Measurements from ENCODE around the gene DNAJC27. TPM values are rescaled to one million over a fixed set of nuclear protein-coding genes. Genes with fewer than 3 reads are reported as not detected.

DNAJC27 gene
- total RNA-seq, 1 experiment from 2014 or later, result 5.1 TPM

GRCh38 chr2:24957221-24957620 lies 14.5 kb downstream of the DNAJC27 start:
- CTCF ChIA-PET, result no interaction called here
- H3F3A ChIP-seq (ENCODE audit: insufficient read depth, low read depth), result no peaks in the 10 kb centered on the region
- H4K20me1 ChIP-seq (ENCODE audit: insufficient read depth), result no peaks in the 10 kb centered on the region
- TF ChIP-seq EZH2 (IDR thresholded peaks at IDR 0.05; ENCODE audit: low read depth), result no peak
- TF ChIP-seq CTCF (conservative IDR thresholded peaks at IDR 0.05), result no peak
- no peak overlapping the region for H3K4me2 ChIP-seq
- H3K4me1 ChIP-seq (replicated peaks; ENCODE audit: insufficient read depth), result no peaks in the 10 kb centered on the region
- DNase-seq, result no peak
- intact Hi-C loops (cut with micrococcal nuclease; ENCODE audit: unreplicated experiment), result no loop called here
- no peak overlapping the region for H2AFZ ChIP-seq
- BruUV-seq (replicated peaks), result no TSS peak
- H3K27ac ChIP-seq, result no peak overlapping the region
- POLR2A ChIA-PET (ENCODE audit: unreplicated experiment), result no interaction called here
- H3K27me3 ChIP-seq (ENCODE audit: insufficient read depth, low read depth), result no peaks in the 10 kb centered on the region
- no peaks in the 10 kb centered on the region for H3K79me2 ChIP-seq (ENCODE audit: low read depth)
- peaks cover 28% of the 10 kb centered on the region; the same call in 1 of the 2 replicates for H3K36me3 ChIP-seq (ENCODE audit: low read depth)
- no peak overlapping the region for H3K4me3 ChIP-seq
- H3K9me2 ChIP-seq (ENCODE audit: insufficient read depth), result no peaks in the 10 kb centered on the region
- peaks cover 8% of the 10 kb centered on the region; the same call in 1 of the 2 replicates for H3K9me3 ChIP-seq (ENCODE audit: insufficient read depth, low read depth)

- H3K36me3 ChIP-seq (ENCODE audit: low read depth), result peaks cover 29% of the 10 kb centered on the region; the same call in 1 of the 2 replicates
- H3K4me1 ChIP-seq (replicated peaks; ENCODE audit: insufficient read depth), result no peaks in the 10 kb centered on the region
- CTCF ChIA-PET, result no interaction called here
- no peaks in the 10 kb centered on the region for H3K9me2 ChIP-seq (ENCODE audit: insufficient read depth)
- intact Hi-C loops (cut with micrococcal nuclease; ENCODE audit: unreplicated experiment), result no loop called here
- no peaks in the 10 kb centered on the region for H3K79me2 ChIP-seq (ENCODE audit: low read depth)
- H3K27ac ChIP-seq, result no peak overlapping the region
- no peak overlapping the region for H2AFZ ChIP-seq
- BruUV-seq (replicated peaks), result no TSS peak
- H4K20me1 ChIP-seq (ENCODE audit: insufficient read depth), result no peaks in the 10 kb centered on the region
- DNase-seq, result no peak
- no peak overlapping the region for H3K4me3 ChIP-seq
- peaks cover 8% of the 10 kb centered on the region; the same call in 1 of the 2 replicates for H3K9me3 ChIP-seq (ENCODE audit: insufficient read depth, low read depth)
- no peaks in the 10 kb centered on the region for H3F3A ChIP-seq (ENCODE audit: insufficient read depth, low read depth)
- no peak overlapping the region for H3K4me2 ChIP-seq
- H3K27me3 ChIP-seq (ENCODE audit: insufficient read depth, low read depth), result no peaks in the 10 kb centered on the region
- POLR2A ChIA-PET (ENCODE audit: unreplicated experiment), result no interaction called here
- TF ChIP-seq CTCF (conservative IDR thresholded peaks at IDR 0.05) (no peak), EZH2 (IDR thresholded peaks at IDR 0.05; ENCODE audit: low read depth) (no peak)
These were observed 15.8 kb downstream of the DNAJC27 start for GRCh38 chr2:24955921-24956320.

GRCh38 chr2:24955232-24955631 lies 16.5 kb downstream of the DNAJC27 start:
- Histone ChIP-seq H3K4me2 (no peak overlapping the region), H3K27me3 (ENCODE audit: insufficient read depth, low read depth) (no peaks in the 10 kb centered on the region), H3F3A (ENCODE audit: insufficient read depth, low read depth) (no peaks in the 10 kb centered on the region), H3K4me1 (replicated peaks; ENCODE audit: insufficient read depth) (no peaks in the 10 kb centered on the region), H3K9me3 (ENCODE audit: insufficient read depth, low read depth) (peaks cover 8% of the 10 kb centered on the region; the same call in 1 of the 2 replicates), H4K20me1 (ENCODE audit: insufficient read depth) (no peaks in the 10 kb centered on the region), H3K9me2 (ENCODE audit: insufficient read depth) (0 out of 2 replicates have a peak, but pooled peaks cover 3% of the 10 kb centered on the region), H2AFZ (no peak overlapping the region), H3K4me3 (no peak overlapping the region), H3K36me3 (ENCODE audit: low read depth) (peaks cover 29% of the 10 kb centered on the region; the same call in 1 of the 2 replicates), H3K27ac (no peak overlapping the region), H3K79me2 (ENCODE audit: low read depth) (no peaks in the 10 kb centered on the region)
- TF ChIP-seq EZH2 (IDR thresholded peaks at IDR 0.05; ENCODE audit: low read depth), result no peak
- CTCF ChIA-PET, result no interaction called here
- DNase-seq, result no peak
- intact Hi-C loops (cut with micrococcal nuclease; ENCODE audit: unreplicated experiment), result no loop called here
- no TSS peak for BruUV-seq (replicated peaks)
- POLR2A ChIA-PET (ENCODE audit: unreplicated experiment), result no interaction called here

DNA sequence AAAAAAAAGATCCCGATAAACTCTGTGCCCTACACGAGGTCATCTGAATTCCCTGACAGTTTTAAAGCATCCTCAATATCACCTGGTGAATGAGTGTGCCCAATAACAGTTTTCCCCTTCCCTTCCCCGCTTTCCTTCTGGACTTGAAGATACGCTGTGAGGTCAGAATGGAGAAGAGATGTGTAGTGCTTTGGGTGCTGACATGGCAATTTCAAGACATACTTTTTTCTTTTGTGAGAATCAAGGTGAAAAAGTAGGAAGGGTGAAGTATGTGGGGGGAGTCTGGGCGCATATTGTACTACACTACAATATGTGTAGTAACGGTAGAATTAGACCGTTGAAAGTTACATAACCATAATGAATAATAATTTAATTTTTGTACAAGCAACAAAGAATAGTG lies 21.7 kb downstream of the DNAJC27 start:
- H3K79me2 ChIP-seq (ENCODE audit: low read depth), result no peaks in the 10 kb centered on the region
- no peak for TF ChIP-seq EZH2 (IDR thresholded peaks at IDR 0.05; ENCODE audit: low read depth)
- TF ChIP-seq CTCF (conservative IDR thresholded peaks at IDR 0.05), result no peak
- H3K9me2 ChIP-seq (ENCODE audit: insufficient read depth), result 0 out of 2 replicates have a peak, but pooled peaks cover 4% of the 10 kb centered on the region
- H3K36me3 ChIP-seq (ENCODE audit: low read depth), result peaks cover 7% of the 10 kb centered on the region; the same call in 1 of the 2 replicates
- ChIA-PET CTCF (no interaction called here), POLR2A (ENCODE audit: unreplicated experiment) (no interaction called here)
- H2AFZ ChIP-seq, result no peak overlapping the region
- H3K4me2 ChIP-seq, result no peak overlapping the region
- H4K20me1 ChIP-seq (ENCODE audit: insufficient read depth), result no peaks in the 10 kb centered on the region
- no peaks in the 10 kb centered on the region for H3F3A ChIP-seq (ENCODE audit: insufficient read depth, low read depth)
- intact Hi-C loops (cut with micrococcal nuclease; ENCODE audit: unreplicated experiment), result no loop called here
- no peak overlapping the region for H3K27ac ChIP-seq
- no peaks in the 10 kb centered on the region for H3K4me1 ChIP-seq (replicated peaks; ENCODE audit: insufficient read depth)
- no peak overlapping the region for H3K4me3 ChIP-seq
- peaks cover 4% of the 10 kb centered on the region; the same call in 1 of the 2 replicates for H3K9me3 ChIP-seq (ENCODE audit: insufficient read depth, low read depth)
- no peaks in the 10 kb centered on the region for H3K27me3 ChIP-seq (ENCODE audit: insufficient read depth, low read depth)
- no TSS peak for BruUV-seq (replicated peaks)
- no peak for DNase-seq
